Liver (tissue), 3 donors: ENCODE results near the gene BSN.

Source experiments
- GABPA ChIP-seq, 2 donors: IDR thresholded peaks in 1 of 2; conservative IDR thresholded peaks in 1 of 2; 2 replicates each; pipeline ENCODE4 v1.6.1; 2016; ENCODE audit warnings: antibody characterized with exemption in 2 of 2, mild to moderate bottlenecking in 1 of 2, moderate library complexity in 1 of 2
- JUND ChIP-seq, 2 donors: IDR thresholded peaks; 2 replicates each; pipeline ENCODE4 v1.6.1; 2016; ENCODE audit warnings: antibody characterized with exemption in 2 of 2
- RAD21 ChIP-seq, 2 donors: IDR thresholded peaks; 2 replicates each; pipeline ENCODE4 v1.6.1; 2016; ENCODE audit warnings: antibody characterized with exemption in 2 of 2, mild to moderate bottlenecking in 2 of 2
- RXRA ChIP-seq, 2 donors: IDR thresholded peaks; 2 replicates each; pipeline ENCODE4 v1.6.1; 2017 to 2018; ENCODE audit warnings: antibody characterized with exemption in 2 of 2, mild to moderate bottlenecking in 1 of 2
- SP1 ChIP-seq: IDR thresholded peaks from 2 replicates; pipeline ENCODE4 v1.6.1; 2018; ENCODE audit warnings: antibody characterized with exemption, mild to moderate bottlenecking
- TAF1 ChIP-seq: conservative IDR thresholded peaks from 2 replicates; pipeline ENCODE4 v1.6.1; 2016; ENCODE audit warnings: antibody characterized with exemption, mild to moderate bottlenecking
- TF ChIP-seq, protein P1 (sequence below): fragments of 150-350 bp; IDR thresholded peaks from 2 replicates; pipeline ENCODE4 v1.5.1; 2017; ENCODE audit warnings: improper control_type of control experiment, low read depth, low read length; ENCODE audit not compliant: missing input control
- TF ChIP-seq, protein P2 (sequence below): IDR thresholded peaks from 2 replicates; pipeline ENCODE4 v1.6.1; 2016; ENCODE audit warnings: antibody characterized with exemption, mild to moderate bottlenecking
- TF ChIP-seq, protein P3 (sequence below): IDR thresholded peaks from 2 replicates; pipeline ENCODE4 v1.6.1; 2016; ENCODE audit warnings: antibody characterized with exemption
- TF ChIP-seq, protein P4 (sequence below): IDR thresholded peaks from 2 replicates; pipeline ENCODE4 v1.6.1; 2016; ENCODE audit warnings: antibody characterized with exemption
- donor health status: healthy.
- donor health status: healthy.

DNA sequence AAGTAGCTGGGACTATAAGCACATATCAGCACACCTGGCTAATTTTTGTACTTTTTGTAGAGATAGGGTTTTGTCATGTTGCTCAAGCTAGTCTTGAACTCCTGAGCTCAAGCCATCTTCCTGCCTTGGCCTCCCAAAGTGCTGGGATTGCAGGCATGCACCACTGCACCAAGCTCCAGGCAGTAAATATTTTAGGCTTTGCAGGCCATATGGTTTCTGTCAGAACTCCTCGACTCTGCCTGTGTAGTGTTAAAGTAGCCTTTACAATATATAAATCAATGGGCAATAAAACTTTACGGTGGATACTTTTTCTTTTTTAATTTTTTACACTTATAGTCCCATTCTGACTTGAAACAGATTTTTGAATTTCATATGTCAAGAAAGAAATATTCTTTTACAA lies 42.6 kb upstream of the BSN start:
- TF ChIP-seq, protein P1, sequence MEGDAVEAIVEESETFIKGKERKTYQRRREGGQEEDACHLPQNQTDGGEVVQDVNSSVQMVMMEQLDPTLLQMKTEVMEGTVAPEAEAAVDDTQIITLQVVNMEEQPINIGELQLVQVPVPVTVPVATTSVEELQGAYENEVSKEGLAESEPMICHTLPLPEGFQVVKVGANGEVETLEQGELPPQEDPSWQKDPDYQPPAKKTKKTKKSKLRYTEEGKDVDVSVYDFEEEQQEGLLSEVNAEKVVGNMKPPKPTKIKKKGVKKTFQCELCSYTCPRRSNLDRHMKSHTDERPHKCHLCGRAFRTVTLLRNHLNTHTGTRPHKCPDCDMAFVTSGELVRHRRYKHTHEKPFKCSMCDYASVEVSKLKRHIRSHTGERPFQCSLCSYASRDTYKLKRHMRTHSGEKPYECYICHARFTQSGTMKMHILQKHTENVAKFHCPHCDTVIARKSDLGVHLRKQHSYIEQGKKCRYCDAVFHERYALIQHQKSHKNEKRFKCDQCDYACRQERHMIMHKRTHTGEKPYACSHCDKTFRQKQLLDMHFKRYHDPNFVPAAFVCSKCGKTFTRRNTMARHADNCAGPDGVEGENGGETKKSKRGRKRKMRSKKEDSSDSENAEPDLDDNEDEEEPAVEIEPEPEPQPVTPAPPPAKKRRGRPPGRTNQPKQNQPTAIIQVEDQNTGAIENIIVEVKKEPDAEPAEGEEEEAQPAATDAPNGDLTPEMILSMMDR = no peak
- TF ChIP-seq, protein P2, sequence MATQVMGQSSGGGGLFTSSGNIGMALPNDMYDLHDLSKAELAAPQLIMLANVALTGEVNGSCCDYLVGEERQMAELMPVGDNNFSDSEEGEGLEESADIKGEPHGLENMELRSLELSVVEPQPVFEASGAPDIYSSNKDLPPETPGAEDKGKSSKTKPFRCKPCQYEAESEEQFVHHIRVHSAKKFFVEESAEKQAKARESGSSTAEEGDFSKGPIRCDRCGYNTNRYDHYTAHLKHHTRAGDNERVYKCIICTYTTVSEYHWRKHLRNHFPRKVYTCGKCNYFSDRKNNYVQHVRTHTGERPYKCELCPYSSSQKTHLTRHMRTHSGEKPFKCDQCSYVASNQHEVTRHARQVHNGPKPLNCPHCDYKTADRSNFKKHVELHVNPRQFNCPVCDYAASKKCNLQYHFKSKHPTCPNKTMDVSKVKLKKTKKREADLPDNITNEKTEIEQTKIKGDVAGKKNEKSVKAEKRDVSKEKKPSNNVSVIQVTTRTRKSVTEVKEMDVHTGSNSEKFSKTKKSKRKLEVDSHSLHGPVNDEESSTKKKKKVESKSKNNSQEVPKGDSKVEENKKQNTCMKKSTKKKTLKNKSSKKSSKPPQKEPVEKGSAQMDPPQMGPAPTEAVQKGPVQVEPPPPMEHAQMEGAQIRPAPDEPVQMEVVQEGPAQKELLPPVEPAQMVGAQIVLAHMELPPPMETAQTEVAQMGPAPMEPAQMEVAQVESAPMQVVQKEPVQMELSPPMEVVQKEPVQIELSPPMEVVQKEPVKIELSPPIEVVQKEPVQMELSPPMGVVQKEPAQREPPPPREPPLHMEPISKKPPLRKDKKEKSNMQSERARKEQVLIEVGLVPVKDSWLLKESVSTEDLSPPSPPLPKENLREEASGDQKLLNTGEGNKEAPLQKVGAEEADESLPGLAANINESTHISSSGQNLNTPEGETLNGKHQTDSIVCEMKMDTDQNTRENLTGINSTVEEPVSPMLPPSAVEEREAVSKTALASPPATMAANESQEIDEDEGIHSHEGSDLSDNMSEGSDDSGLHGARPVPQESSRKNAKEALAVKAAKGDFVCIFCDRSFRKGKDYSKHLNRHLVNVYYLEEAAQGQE = no peak
- TF ChIP-seq, protein P3, sequence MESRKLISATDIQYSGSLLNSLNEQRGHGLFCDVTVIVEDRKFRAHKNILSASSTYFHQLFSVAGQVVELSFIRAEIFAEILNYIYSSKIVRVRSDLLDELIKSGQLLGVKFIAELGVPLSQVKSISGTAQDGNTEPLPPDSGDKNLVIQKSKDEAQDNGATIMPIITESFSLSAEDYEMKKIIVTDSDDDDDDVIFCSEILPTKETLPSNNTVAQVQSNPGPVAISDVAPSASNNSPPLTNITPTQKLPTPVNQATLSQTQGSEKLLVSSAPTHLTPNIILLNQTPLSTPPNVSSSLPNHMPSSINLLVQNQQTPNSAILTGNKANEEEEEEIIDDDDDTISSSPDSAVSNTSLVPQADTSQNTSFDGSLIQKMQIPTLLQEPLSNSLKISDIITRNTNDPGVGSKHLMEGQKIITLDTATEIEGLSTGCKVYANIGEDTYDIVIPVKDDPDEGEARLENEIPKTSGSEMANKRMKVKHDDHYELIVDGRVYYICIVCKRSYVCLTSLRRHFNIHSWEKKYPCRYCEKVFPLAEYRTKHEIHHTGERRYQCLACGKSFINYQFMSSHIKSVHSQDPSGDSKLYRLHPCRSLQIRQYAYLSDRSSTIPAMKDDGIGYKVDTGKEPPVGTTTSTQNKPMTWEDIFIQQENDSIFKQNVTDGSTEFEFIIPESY = no peak
- TF ChIP-seq GABPA (IDR thresholded peaks at IDR 0.05 in 1 of 2, conservative IDR thresholded peaks at IDR 0.05 in 1 of 2) (no peak), JUND (IDR thresholded peaks at IDR 0.05) (no peak), TAF1 (no peak), RAD21 (IDR thresholded peaks at IDR 0.05) (no peak), RXRA (IDR thresholded peaks at IDR 0.05) (no peak), SP1 (no peak)
- TF ChIP-seq, protein P4, sequence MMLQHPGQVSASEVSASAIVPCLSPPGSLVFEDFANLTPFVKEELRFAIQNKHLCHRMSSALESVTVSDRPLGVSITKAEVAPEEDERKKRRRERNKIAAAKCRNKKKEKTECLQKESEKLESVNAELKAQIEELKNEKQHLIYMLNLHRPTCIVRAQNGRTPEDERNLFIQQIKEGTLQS = no peak
